ENCODE data around the gene FAAP20. TPM values are rescaled to one million over a fixed set of nuclear protein-coding genes. Genes with fewer than 3 reads are reported as not detected.

The FAAP20 gene
- total and polyA plus RNA-seq, 2 experiments from 2014 or later = 79.1 to 167 TPM

DNA sequence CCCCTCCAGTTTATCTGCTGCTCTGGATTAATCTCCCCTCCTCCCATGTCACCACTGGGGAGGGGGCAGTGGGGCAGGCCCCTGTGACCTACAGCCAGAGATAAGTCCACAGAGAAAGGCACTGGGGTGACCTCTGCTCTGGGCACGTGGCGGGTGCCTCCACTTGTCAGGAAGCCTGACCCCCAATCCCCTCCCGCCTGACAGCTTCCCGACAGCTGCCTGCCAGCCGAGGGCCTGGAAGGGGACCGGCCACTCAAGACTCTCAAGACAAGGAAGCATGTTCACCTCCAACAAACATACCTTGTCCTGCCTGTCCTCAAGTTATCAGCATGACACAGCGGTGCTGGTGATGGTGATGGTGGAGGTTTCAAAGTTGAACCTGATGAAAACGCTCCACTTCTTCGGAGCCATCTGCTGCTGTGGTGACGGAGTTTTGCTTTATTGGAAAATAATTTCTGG lies 3.2 kb upstream of the FAAP20 start:
- no peak for ATAC-seq
- TF ChIP-seq JUNB (IDR thresholded peaks at IDR 0.05; ENCODE audit: unreplicated experiment) (no peak), POLR2AphosphoS5 (IDR thresholded peaks at IDR 0.05; ENCODE audit: low read depth) (no peak), CTCF (conservative IDR thresholded peaks at IDR 0.05; ENCODE audit: low read depth in 2 of 2) (no peak), ZNF114 (CRISPR knock-in tag; IDR thresholded peaks at IDR 0.05) (no peak), EZH2 (IDR thresholded peaks at IDR 0.05; ENCODE audit: low read depth, unreplicated experiment) (no peak), STAT1 (IDR thresholded peaks at IDR 0.05; ENCODE audit: unreplicated experiment) (no peak), NANOG (IDR thresholded peaks at IDR 0.05; ENCODE audit: borderline replicate concordance) (no peak), CREB1 (CRISPR knock-in tag; IDR thresholded peaks at IDR 0.05; ENCODE audit: low read depth) (no peak), ZNF331 (CRISPR knock-in tag; IDR thresholded peaks at IDR 0.05; ENCODE audit: low read depth) (no peak), EZH2phosphoT487 (IDR thresholded peaks at IDR 0.05; ENCODE audit: unreplicated experiment) (no peak), ZNF462 (CRISPR knock-in tag; IDR thresholded peaks at IDR 0.05) (no peak)
- TF ChIP-seq, protein P1, sequence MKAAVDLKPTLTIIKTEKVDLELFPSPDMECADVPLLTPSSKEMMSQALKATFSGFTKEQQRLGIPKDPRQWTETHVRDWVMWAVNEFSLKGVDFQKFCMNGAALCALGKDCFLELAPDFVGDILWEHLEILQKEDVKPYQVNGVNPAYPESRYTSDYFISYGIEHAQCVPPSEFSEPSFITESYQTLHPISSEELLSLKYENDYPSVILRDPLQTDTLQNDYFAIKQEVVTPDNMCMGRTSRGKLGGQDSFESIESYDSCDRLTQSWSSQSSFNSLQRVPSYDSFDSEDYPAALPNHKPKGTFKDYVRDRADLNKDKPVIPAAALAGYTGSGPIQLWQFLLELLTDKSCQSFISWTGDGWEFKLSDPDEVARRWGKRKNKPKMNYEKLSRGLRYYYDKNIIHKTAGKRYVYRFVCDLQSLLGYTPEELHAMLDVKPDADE (IDR thresholded peaks at IDR 0.05) = no peak
- TF ChIP-seq, protein P2, sequence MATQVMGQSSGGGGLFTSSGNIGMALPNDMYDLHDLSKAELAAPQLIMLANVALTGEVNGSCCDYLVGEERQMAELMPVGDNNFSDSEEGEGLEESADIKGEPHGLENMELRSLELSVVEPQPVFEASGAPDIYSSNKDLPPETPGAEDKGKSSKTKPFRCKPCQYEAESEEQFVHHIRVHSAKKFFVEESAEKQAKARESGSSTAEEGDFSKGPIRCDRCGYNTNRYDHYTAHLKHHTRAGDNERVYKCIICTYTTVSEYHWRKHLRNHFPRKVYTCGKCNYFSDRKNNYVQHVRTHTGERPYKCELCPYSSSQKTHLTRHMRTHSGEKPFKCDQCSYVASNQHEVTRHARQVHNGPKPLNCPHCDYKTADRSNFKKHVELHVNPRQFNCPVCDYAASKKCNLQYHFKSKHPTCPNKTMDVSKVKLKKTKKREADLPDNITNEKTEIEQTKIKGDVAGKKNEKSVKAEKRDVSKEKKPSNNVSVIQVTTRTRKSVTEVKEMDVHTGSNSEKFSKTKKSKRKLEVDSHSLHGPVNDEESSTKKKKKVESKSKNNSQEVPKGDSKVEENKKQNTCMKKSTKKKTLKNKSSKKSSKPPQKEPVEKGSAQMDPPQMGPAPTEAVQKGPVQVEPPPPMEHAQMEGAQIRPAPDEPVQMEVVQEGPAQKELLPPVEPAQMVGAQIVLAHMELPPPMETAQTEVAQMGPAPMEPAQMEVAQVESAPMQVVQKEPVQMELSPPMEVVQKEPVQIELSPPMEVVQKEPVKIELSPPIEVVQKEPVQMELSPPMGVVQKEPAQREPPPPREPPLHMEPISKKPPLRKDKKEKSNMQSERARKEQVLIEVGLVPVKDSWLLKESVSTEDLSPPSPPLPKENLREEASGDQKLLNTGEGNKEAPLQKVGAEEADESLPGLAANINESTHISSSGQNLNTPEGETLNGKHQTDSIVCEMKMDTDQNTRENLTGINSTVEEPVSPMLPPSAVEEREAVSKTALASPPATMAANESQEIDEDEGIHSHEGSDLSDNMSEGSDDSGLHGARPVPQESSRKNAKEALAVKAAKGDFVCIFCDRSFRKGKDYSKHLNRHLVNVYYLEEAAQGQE (IDR thresholded peaks at IDR 0.05; ENCODE audit: unreplicated experiment) = no peak
- H3K4me3 Mint-ChIP-seq = no peak overlapping the region
- no peaks in the 10 kb centered on the region for H3K27me3 ChIP-seq (ENCODE audit: insufficient read depth)
- no peak overlapping the region for H3K27ac Mint-ChIP-seq
- H2AFZ ChIP-seq = no peak overlapping the region
- H3K79me2 ChIP-seq (replicated peaks; ENCODE audit: insufficient read depth) = peaks cover 6% of the 10 kb centered on the region
- H4K20me1 ChIP-seq (replicated peaks; ENCODE audit: insufficient read depth) = no peaks in the 10 kb centered on the region
- no peaks in the 10 kb centered on the region for H3K9me3 Mint-ChIP-seq
- 0 out of 2 replicates have a peak, but pooled peaks cover 4% of the 10 kb centered on the region for H3F3A ChIP-seq (replicated peaks; ENCODE audit: low read depth)
- DNase-seq (ENCODE audit: low spot score) = no peak
- no peaks in the 10 kb centered on the region for H3K9me2 ChIP-seq (ENCODE audit: insufficient read depth)
- peaks cover 2% of the 10 kb centered on the region; the same call in 2 of the 3 replicates for H3K36me3 Mint-ChIP-seq (ENCODE audit: low read depth)
- H3K27me3 Mint-ChIP-seq (ENCODE audit: insufficient read depth, low read depth, poor library complexity) = peaks cover 10% of the 10 kb centered on the region
- H3K36me3 ChIP-seq (ENCODE audit: insufficient read depth) = no peaks in the 10 kb centered on the region
- no peak overlapping the region for H3K27ac ChIP-seq (ENCODE audit: low read depth)
- H3K4me2 ChIP-seq = no peak overlapping the region
- H3K4me1 ChIP-seq (ENCODE audit: insufficient read depth) = peaks cover 12% of the 10 kb centered on the region; the same call in 1 of the 2 replicates
- no peak overlapping the region for H3K4me3 ChIP-seq
- peaks cover 8% of the 10 kb centered on the region; the same call in 2 of the 3 replicates for H3K4me1 Mint-ChIP-seq
